ENCODE data around the gene METTL22. TPM values are rescaled to one million over a fixed set of nuclear protein-coding genes. Genes with fewer than 3 reads are reported as not detected.

Gene METTL22
- total and polyA plus RNA-seq, 8 donors = 8.8 to 186 (median 23.4) TPM

DNA sequence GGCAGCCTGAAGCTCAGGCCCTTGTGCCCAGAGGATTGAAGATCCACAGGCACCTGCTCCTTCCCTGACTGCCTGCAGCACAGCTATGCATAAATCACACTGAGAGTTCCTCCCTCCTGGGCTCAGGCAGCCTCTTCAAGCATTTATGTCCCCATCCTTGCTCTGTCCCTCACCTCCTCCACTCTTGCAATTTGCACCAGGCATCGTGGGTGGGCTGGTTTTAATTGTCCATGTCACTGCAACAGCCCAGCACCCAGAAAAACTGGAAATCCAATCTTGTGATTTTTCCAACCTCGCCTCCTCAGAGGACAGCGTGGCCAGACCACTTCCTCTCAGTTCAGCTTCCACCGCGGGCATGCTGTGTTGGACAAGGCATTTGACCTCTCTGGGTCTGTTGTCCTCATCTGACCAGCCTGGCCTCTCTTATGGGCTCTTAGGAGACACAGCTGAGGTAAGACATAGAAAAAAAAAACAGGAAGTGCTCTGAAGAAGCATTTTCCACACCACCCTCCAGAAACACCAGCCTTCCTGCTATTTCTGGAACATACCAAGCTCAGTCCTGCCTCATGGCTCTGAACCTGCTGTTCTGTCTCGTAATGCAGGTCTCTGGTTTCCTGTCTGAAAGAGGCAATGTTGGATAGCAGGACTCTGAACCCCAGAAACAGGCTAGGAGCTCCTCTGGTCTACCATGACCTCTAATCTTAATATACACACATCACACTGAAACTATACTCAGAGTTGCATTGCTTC, 39.5 kb upstream of the METTL22 start:
- TF ChIP-seq EP300 (IDR thresholded peaks at IDR 0.05) = no peak
- TF ChIP-seq, protein P1, sequence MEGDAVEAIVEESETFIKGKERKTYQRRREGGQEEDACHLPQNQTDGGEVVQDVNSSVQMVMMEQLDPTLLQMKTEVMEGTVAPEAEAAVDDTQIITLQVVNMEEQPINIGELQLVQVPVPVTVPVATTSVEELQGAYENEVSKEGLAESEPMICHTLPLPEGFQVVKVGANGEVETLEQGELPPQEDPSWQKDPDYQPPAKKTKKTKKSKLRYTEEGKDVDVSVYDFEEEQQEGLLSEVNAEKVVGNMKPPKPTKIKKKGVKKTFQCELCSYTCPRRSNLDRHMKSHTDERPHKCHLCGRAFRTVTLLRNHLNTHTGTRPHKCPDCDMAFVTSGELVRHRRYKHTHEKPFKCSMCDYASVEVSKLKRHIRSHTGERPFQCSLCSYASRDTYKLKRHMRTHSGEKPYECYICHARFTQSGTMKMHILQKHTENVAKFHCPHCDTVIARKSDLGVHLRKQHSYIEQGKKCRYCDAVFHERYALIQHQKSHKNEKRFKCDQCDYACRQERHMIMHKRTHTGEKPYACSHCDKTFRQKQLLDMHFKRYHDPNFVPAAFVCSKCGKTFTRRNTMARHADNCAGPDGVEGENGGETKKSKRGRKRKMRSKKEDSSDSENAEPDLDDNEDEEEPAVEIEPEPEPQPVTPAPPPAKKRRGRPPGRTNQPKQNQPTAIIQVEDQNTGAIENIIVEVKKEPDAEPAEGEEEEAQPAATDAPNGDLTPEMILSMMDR (IDR thresholded peaks at IDR 0.05) = no peak
- TF ChIP-seq POLR2AphosphoS5 (IDR thresholded peaks at IDR 0.05) = no peak
- TF ChIP-seq POLR2A (IDR thresholded peaks at IDR 0.05) = no peak
- Histone ChIP-seq H3K4me1 (no peaks in the 10 kb centered on the region), H3K9me3 (no peaks in the 10 kb centered on the region), H3K27ac (no peak overlapping the region), H3K36me3 (no peaks in the 10 kb centered on the region), H3K4me3 (no peak overlapping the region), H3K27me3 (peaks cover 0 to 28% (median 0%) of the 10 kb centered on the region in 3 donors)
- intact Hi-C loops (cut with DNase I; ENCODE audit: low total_unique reads) = no loop called here
- 39 to 47% (median 45%) methylated on average over 6 of the region's 6 CpGs for WGBS, 5 donors
- no peak for DNase-seq

DNA sequence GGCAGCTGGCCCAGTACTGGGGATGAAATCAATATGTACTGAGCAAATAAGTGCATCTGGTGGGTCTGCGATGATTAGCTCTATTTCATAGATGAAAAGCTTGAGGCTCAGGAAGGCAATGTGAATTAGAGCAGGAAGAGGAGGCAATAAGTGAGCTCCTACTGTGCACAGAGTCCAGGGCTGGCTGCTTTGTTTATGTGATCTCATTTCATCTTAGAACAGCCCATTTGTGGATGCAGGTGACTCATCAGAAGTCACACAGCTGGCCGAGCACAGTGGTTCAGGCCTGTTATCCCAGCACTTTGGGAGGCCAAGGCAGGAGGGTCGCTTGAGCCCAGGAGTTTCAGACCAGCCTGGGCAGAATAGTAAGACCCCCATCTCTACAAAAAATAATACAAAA, 38.3 kb upstream of the METTL22 start:
- 71 to 78% (median 73%) methylated on average over 3 of the region's 3 CpGs for WGBS, 5 donors
- no peak for TF ChIP-seq POLR2A (IDR thresholded peaks at IDR 0.05)
- TF ChIP-seq, protein P1 (IDR thresholded peaks at IDR 0.05) = no peak
- no peak for TF ChIP-seq EP300 (IDR thresholded peaks at IDR 0.05)
- no peak for TF ChIP-seq POLR2AphosphoS5 (IDR thresholded peaks at IDR 0.05)
- intact Hi-C loops (cut with DNase I; ENCODE audit: low total_unique reads) = no loop called here
- Histone ChIP-seq H3K9me3 (no peaks in the 10 kb centered on the region), H3K27ac (no peak overlapping the region), H3K4me3 (no peak overlapping the region), H3K4me1 (no peaks in the 10 kb centered on the region), H3K36me3 (no peaks in the 10 kb centered on the region), H3K27me3 (peaks cover 0 to 28% (median 9%) of the 10 kb centered on the region in 3 donors)
- no peak for DNase-seq

DNA sequence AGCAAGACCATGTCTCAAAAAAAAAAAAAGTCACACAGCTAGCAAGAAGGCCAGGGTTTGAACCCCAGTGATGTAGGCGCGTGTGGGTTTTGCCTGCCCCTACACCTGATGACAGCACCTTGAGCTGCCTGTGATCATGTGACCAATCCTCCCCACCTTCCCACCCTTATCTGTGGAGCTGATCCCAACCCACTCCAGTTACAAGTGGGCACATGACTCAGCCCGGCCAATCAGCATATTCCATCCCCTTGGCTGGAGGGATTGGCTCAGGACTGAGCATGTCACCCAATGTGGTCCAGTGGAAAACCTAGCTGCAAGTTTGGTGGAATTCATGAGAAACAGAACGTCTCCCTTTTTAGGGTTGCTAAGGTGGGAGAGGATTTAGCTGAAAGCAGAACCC, 37.8 kb upstream of the METTL22 start:
- Histone ChIP-seq H3K9me3 (no peaks in the 10 kb centered on the region), H3K4me3 (no peak overlapping the region), H3K36me3 (no peaks in the 10 kb centered on the region), H3K27ac (no peak overlapping the region), H3K27me3 (peaks cover 0 to 33% (median 14%) of the 10 kb centered on the region in 3 donors), H3K4me1 (peaks cover 0 to under 1% (median 0%) of the 10 kb centered on the region in 4 donors)
- DNase-seq = no peak
- WGBS, 5 donors = 68 to 78% (median 73%) methylated on average over 4 of the region's 4 CpGs
- intact Hi-C loops (cut with DNase I; ENCODE audit: low total_unique reads) = no loop called here
- TF ChIP-seq, protein P1 (IDR thresholded peaks at IDR 0.05) = no peak
- TF ChIP-seq POLR2AphosphoS5 (IDR thresholded peaks at IDR 0.05) = no peak
- no peak for TF ChIP-seq POLR2A (IDR thresholded peaks at IDR 0.05)

DNA sequence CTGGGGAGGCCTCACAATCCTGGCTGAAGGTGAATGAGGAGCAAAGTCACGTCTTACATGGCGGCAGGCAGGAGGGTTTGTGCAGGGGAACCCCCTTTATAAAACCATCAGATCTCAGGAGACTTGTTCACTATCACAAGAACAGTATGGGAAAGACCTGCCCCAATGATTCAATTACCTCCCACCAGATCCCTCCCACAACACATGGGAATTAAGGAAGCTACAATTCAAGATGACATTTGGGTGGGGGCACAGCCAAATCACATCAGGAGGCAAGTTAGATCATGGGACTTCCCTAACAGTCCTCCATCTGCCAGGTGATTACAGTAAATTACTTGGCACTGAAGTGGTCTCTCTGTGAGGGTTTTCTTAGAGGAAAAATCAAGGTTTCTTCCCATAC, 36.5 kb upstream of the METTL22 start:
- Histone ChIP-seq H3K4me3 (no peak overlapping the region), H3K27me3 (peaks cover 4 to 46% (median 27%) of the 10 kb centered on the region in 3 donors), H3K9me3 (no peaks in the 10 kb centered on the region), H3K4me1 (peaks cover 8 to 14% (median 12%) of the 10 kb centered on the region in 4 donors), H3K36me3 (no peaks in the 10 kb centered on the region), H3K27ac (no peak overlapping the region)
- TF ChIP-seq POLR2A (IDR thresholded peaks at IDR 0.05) (no peak), POLR2AphosphoS5 (IDR thresholded peaks at IDR 0.05) (no peak), EP300 (IDR thresholded peaks at IDR 0.05) (no peak)
- TF ChIP-seq, protein P1 (IDR thresholded peaks at IDR 0.05) = no peak
- intact Hi-C loops (cut with DNase I; ENCODE audit: low total_unique reads) = no loop called here
- DNase-seq = no peak
- WGBS, 5 donors = 76 to 93% (median 87%) methylated on average over 2 of the region's 2 CpGs
